NCI-H1105 treated with DMSO at 0.1 percent for 48 hours (cell line): ENCODE data around the gene GFM2.
"Not testable (repeated sequence)": the region's sequence is repeated elsewhere in the genome, so short reads cannot be mapped to it uniquely, and the experiment has no call there.

Experiments used
- DNase-seq: peaks from one replicate; lab custom pipeline; 2025; lab: John Stamatoyannopoulos, UW

Gene GFM2

GRCh38 chr5:74722271-74722670, 44.6 kb downstream of the GFM2 start:
- DNase-seq = no peak

- peak; percentile 75 for DNase-seq
Measured at GRCh38 chr5:74717596-74717995, 49.3 kb downstream of the GFM2 start.

- no peak for DNase-seq
Measured at GRCh38 chr5:74693191-74693590, 73.7 kb downstream of the GFM2 start.

GRCh38 chr5:74686962-74687751, 79.8 kb downstream of the GFM2 start:
- no peak for DNase-seq

GRCh38 chr5:74685979-74686631, 80.8 kb downstream of the GFM2 start:
- no peak for DNase-seq

- DNase-seq = peak; percentile 40
Measured at GRCh38 chr5:74684900-74685851, 81.7 kb downstream of the GFM2 start, which contains the start of gene HEXB. Gene HEXB, plus strand, starts transcription at chr5:74685233. Its CDS starts 28 bp downstream, at chr5:74685261.

- DNase-seq = no peak
Measured at GRCh38 chr5:74679966-74680365, 87.0 kb downstream of the GFM2 start.

- DNase-seq = not testable (repeated sequence)
Measured at GRCh38 chr5:74679300-74679699, 87.6 kb downstream of the GFM2 start.

- DNase-seq = not testable (repeated sequence)
Measured at GRCh38 chr5:74678123-74678522, 88.8 kb downstream of the GFM2 start.

GRCh38 chr5:74676466-74676865, 90.5 kb downstream of the GFM2 start:
- not testable (repeated sequence) for DNase-seq

- peak; percentile 46 for DNase-seq
Measured at GRCh38 chr5:74673011-74673790, 93.7 kb downstream of the GFM2 start.

GRCh38 chr5:74672215-74672877, 94.6 kb downstream of the GFM2 start:
- no peak for DNase-seq
